Measurements from ENCODE around the gene FMO5.

- TF ChIP-seq BHLHE40 (IDR thresholded peaks at IDR 0.05; ENCODE audit: borderline replicate concordance) (no peak), FOXK2 (IDR thresholded peaks at IDR 0.05) (no peak), SP1 (IDR thresholded peaks at IDR 0.05) (no peak), ELF4 (IDR thresholded peaks at IDR 0.05) (no peak)
These were observed 45.6 kb upstream of the FMO5 start for GRCh38 chr1:147270721-147271120.

Measured in HEK293T (cell line).